K562 (cell line): ENCODE measurements around the gene RAPSN. TPM values are rescaled to one million over a fixed set of nuclear protein-coding genes. Genes with fewer than 3 reads are reported as not detected.
A peak's percentile ranks its signal among the peaks of the same experiment; 100 is the strongest.

Experiments
- ARID2 ChIP-seq: fragments of 450-650 bp; IDR thresholded peaks from 2 replicates; pipeline ENCODE4 v1.6.1; 2017; ENCODE audit warnings: antibody characterized with exemption, mild to moderate bottlenecking
- CC2D1A ChIP-seq: fragments of 450-650 bp; IDR thresholded peaks from 2 replicates; pipeline ENCODE4 v1.6.1; 2017; ENCODE audit warnings: mild to moderate bottlenecking
- CLOCK ChIP-seq: fragments of 250-450 bp; sonication (Bioruptor Pico); IDR thresholded peaks from 2 replicates; pipeline ENCODE4 v1.4.0; 2020; ENCODE audit warnings: mild to moderate bottlenecking, moderate library complexity, borderline replicate concordance
- EP300 ChIP-seq: IDR thresholded peaks from 2 replicates; pipeline ENCODE4 v1.6.1; 2012; ENCODE audit warnings: low read length, improper control_type of control experiment
- IRF1 ChIP-seq: sonication (generic); formaldehyde crosslinking; IDR thresholded peaks from 2 replicates; pipeline ENCODE4 v1.8.0; 2022; ENCODE audit warnings: missing genetic modification reagents, mild to moderate bottlenecking, borderline replicate concordance
- LEF1 ChIP-seq: fragments of 450-650 bp; IDR thresholded peaks from 2 replicates; pipeline ENCODE4 v1.6.1; 2016; ENCODE audit warnings: mild to moderate bottlenecking
- MCM3 ChIP-seq: fragments of 450-650 bp; IDR thresholded peaks from 2 replicates; pipeline ENCODE4 v1.6.1; 2016
- NFE2L1 ChIP-seq: fragments of 450-650 bp; IDR thresholded peaks from 2 replicates; pipeline ENCODE4 v1.6.1; 2016; ENCODE audit warnings: missing genetic modification characterization, low read depth, mild to moderate bottlenecking, missing compliant biosample characterization, moderate library complexity, borderline replicate concordance
- NR2F6 ChIP-seq: fragments of 450-650 bp; formaldehyde crosslinking; IDR thresholded peaks from 2 replicates; pipeline ENCODE4 v1.4.0; 2020; ENCODE audit warnings: mild to moderate bottlenecking
- POLR3G ChIP-seq: IDR thresholded peaks from 2 replicates; pipeline ENCODE4 v1.6.1; 2011; ENCODE audit not compliant: insufficient read length, insufficient replicate concordance; ENCODE audit errors: extremely low read depth
- SMARCA5 ChIP-seq: fragments of 450-650 bp; IDR thresholded peaks from 2 replicates; pipeline ENCODE4 v1.6.1; 2016
- SMARCB1 ChIP-seq: IDR thresholded peaks from 2 replicates; pipeline ENCODE4 v1.6.1; 2011; ENCODE audit warnings: improper control_type of control experiment, low read depth; ENCODE audit not compliant: insufficient read length
- SMC3 ChIP-seq: conservative IDR thresholded peaks from 2 replicates; pipeline ENCODE4 v1.6.1; 2011; ENCODE audit warnings: low read depth, low read length, improper control_type of control experiment; ENCODE audit not compliant: insufficient read depth
- TAF9B ChIP-seq: fragments of 450-650 bp; IDR thresholded peaks from 2 replicates; pipeline ENCODE4 v1.6.1; 2018; ENCODE audit warnings: mild to moderate bottlenecking; ENCODE audit not compliant: partially characterized antibody
- THRA ChIP-seq: fragments of 450-650 bp; IDR thresholded peaks from 2 replicates; pipeline ENCODE4 v1.6.1; 2017; ENCODE audit warnings: mild to moderate bottlenecking, moderate library complexity
- ZBTB12 ChIP-seq: fragments of 250-450 bp; sonication (Bioruptor Pico); IDR thresholded peaks from 2 replicates; pipeline ENCODE4 v1.4.0; 2020
- ZFP91 ChIP-seq: sonication (generic); formaldehyde crosslinking; IDR thresholded peaks from 2 replicates; pipeline ENCODE4 v1.8.0; 2022; ENCODE audit warnings: mild to moderate bottlenecking, missing genetic modification reagents
- ZNF655 ChIP-seq: fragments of 250-450 bp; sonication (Bioruptor Pico); IDR thresholded peaks from 2 replicates; pipeline ENCODE4 v1.5.0; 2021
- ZNF696 ChIP-seq: fragments of 250-450 bp; sonication (Bioruptor Pico); conservative IDR thresholded peaks from 2 replicates; pipeline ENCODE4 v1.4.0; 2020; ENCODE audit warnings: mild to moderate bottlenecking, moderate library complexity
- polyA plus RNA-seq, 8 experiments: library from polyadenylated mRNA; depleted of rRNA in 4 of 8; stranded (reverse) in 5 of 8; unstranded in 3 of 8; fragments of >200 nt; fragmentation: Nextera tagmentation in 2 of 8; fragmentation: Illumina TruSeq in 1 of 8; extraction: Ambion mirVana in 2 of 8; extraction: Trizol in 1 of 8; gene quantifications; 2 replicates each; pipeline versions ENCODE4 v1.2.1 to v1.2.3, GENCODE V29; 2011 to 2014; ENCODE audit warnings: inconsistent platforms in 1 of 8, missing spikeins in 1 of 8
- total RNA-seq, 7 experiments: library from RNA; depleted of rRNA in 6 of 7; stranded (reverse); fragments of >200 nt in 6 of 7; fragmentation: Illumina TruSeq in 2 of 7; extraction: Trizol in 2 of 7; gene quantifications; 2 replicates each; pipeline versions ENCODE4 v1.2.1 to v1.2.3, GENCODE V29; 2011 to 2021; ENCODE audit warnings: low replicate concordance in 1 of 7

Gene RAPSN
- total and polyA plus RNA-seq, 9 of the 15 experiments (the other 6 are each of a cell fraction or from before 2014, with no cell fraction given), result 0.06 to 0.11 TPM; not detected in 7

GRCh38 chr11:47426062-47426956, 22.6 kb downstream of the RAPSN start, which contains the start of gene PSMC3 (continued):
- no peak for TF ChIP-seq THRA
- no peak for TF ChIP-seq LEF1
- TF ChIP-seq CLOCK (CRISPR knock-in tag), result no peak
- peak; percentile 99 for TF ChIP-seq TAF9B
- TF ChIP-seq SMARCB1, result no peak
- TF ChIP-seq ZNF696, result no peak
- TF ChIP-seq NFE2L1 (tag), result no peak
- TF ChIP-seq SMARCA5, result no peak
- no peak for TF ChIP-seq ZNF655
- no peak for TF ChIP-seq ARID2
- 0 out of 2 replicates have a peak, but pooled peaks have one; percentile 16 for TF ChIP-seq CC2D1A
- TF ChIP-seq NR2F6 (CRISPR knock-in tag), result no peak
- peak; percentile 99 for TF ChIP-seq EP300
- TF ChIP-seq MCM3, result no peak
- TF ChIP-seq IRF1, result no peak
- peak; percentile 70 for TF ChIP-seq ZFP91 (CRISPR knock-in tag)
- no peak for TF ChIP-seq SMC3
- TF ChIP-seq ZBTB12 (CRISPR knock-in tag), result 0 out of 2 replicates have a peak, but pooled peaks have one; percentile 13
- no peak for TF ChIP-seq POLR3G
